Measurements from ENCODE around the gene EMC10.
A peak's percentile ranks its signal among the peaks of the same experiment; 100 is the strongest.

EMC10 gene

DNA sequence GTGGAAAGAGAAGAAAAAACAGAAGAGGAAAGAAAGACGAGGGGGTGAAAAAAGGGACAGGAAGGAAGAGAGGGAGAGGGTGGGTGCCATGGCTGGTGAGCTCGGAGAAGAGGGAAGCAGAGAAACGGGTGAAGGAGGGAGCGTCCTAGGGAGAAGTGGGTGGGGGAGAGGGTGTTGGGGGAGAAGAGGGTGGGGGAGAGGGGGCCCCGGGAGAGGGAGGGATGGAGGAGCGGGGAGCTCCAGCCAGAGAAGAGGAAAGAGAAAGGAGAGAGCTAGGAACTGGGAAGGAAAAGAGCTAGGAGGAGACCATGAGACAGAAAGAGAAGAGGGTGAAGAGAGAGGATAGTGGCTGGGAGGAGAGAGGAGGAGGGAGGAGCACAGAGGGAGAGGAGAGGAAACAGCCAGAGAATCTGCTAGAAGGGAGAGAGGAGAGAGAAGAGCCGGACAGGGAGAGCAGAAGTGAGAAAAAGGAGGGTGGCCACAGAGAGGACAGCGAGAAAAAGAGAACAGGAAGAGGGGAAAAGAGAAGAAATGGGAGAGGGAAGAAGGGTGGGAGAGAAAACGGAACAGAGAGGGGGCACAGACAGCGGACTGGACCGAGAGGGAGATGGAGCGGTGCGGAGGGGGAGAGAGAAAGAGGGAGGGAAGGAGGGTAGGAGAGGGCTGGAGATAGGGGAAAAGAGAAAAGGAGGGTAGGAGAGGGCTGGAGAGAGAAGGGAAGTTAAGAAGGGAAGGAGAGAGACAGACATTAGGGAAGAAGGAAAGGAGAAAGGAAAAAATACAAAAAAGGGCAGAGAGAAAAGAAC lies 12.3 kb downstream of the EMC10 start:
- no peak overlapping the region for H3K4me3 ChIP-seq (ENCODE audit: severe bottlenecking)
- TF ChIP-seq, protein P1, sequence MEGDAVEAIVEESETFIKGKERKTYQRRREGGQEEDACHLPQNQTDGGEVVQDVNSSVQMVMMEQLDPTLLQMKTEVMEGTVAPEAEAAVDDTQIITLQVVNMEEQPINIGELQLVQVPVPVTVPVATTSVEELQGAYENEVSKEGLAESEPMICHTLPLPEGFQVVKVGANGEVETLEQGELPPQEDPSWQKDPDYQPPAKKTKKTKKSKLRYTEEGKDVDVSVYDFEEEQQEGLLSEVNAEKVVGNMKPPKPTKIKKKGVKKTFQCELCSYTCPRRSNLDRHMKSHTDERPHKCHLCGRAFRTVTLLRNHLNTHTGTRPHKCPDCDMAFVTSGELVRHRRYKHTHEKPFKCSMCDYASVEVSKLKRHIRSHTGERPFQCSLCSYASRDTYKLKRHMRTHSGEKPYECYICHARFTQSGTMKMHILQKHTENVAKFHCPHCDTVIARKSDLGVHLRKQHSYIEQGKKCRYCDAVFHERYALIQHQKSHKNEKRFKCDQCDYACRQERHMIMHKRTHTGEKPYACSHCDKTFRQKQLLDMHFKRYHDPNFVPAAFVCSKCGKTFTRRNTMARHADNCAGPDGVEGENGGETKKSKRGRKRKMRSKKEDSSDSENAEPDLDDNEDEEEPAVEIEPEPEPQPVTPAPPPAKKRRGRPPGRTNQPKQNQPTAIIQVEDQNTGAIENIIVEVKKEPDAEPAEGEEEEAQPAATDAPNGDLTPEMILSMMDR (IDR thresholded peaks at IDR 0.05; ENCODE audit: poor library complexity, severe bottlenecking) = no peak
- H3K36me3 ChIP-seq (ENCODE audit: low read depth) = no peaks in the 10 kb centered on the region
- no peak for ATAC-seq (ENCODE audit: low read depth)
- H3K4me1 ChIP-seq (ENCODE audit: insufficient read depth, poor library complexity, severe bottlenecking) = no peaks in the 10 kb centered on the region
- no peak for DNase-seq (ENCODE audit: low spot score)
- H3K27me3 ChIP-seq (ENCODE audit: insufficient read depth, poor library complexity, severe bottlenecking) = peaks cover 21% of the 10 kb centered on the region
- H3K27ac ChIP-seq (ENCODE audit: poor library complexity, severe bottlenecking) = no peak overlapping the region
- H3K9me3 ChIP-seq (ENCODE audit: severe bottlenecking) = no peaks in the 10 kb centered on the region

DNA sequence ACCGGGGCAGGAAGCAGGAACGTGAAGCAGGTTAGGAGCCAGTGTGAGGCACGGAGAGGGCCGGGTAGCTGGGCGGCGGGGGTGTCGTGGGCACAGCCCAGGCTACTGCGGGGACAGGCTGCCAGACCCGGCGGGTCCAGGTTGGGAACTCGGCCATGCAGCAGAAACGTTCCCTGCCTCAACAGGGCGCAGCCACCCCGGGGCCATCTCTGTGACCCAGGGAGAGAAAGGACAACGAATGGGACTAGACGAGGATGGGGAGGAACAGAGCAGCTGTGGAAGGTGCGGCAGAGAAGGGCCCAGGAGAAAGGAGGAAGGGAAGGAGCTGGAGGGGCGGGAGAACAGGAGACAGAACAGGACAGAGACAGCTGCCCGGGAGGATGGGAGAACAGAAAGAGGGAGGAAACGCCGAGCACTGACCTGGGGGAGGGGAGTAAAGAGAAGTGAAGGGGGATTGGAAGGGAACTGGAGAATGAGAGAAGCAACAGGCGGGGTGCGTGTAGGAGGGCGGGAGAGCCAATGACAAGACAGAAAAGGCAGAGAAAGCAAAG lies 13.2 kb downstream of the EMC10 start:
- H3K36me3 ChIP-seq (ENCODE audit: low read depth) = no peaks in the 10 kb centered on the region
- H3K27ac ChIP-seq (ENCODE audit: poor library complexity, severe bottlenecking) = no peak overlapping the region
- no peak overlapping the region for H3K4me3 ChIP-seq (ENCODE audit: severe bottlenecking)
- peak; percentile 27; the same call in 1 of the 3 replicates for ATAC-seq (ENCODE audit: low read depth)
- TF ChIP-seq, protein P1 (IDR thresholded peaks at IDR 0.05; ENCODE audit: poor library complexity, severe bottlenecking) = no peak
- no peaks in the 10 kb centered on the region for H3K4me1 ChIP-seq (ENCODE audit: insufficient read depth, poor library complexity, severe bottlenecking)
- peaks cover 21% of the 10 kb centered on the region for H3K27me3 ChIP-seq (ENCODE audit: insufficient read depth, poor library complexity, severe bottlenecking)
- no peaks in the 10 kb centered on the region for H3K9me3 ChIP-seq (ENCODE audit: severe bottlenecking)
- no peak for DNase-seq (ENCODE audit: low spot score)

DNA sequence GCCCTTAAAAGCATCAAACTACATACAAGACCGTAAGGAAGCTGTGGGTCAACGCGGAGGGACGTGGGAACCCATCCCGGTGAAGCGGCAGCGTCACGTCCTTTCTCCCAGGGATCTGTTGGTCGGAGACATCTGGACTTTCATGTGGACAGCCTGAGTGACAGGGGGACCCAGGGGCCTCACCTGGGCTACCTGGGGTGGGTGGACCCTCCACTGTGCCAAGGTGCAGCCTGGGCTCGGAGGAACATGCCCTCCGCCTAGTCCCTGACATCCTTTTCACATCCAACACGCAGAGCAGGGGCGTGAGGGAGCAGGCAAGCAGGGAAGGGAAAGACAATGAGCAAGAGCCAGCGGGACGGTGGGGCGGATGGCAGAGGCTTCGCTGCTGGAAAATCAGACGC lies 14.1 kb downstream of the EMC10 start:
- no peak overlapping the region for H3K4me3 ChIP-seq (ENCODE audit: severe bottlenecking)
- H3K36me3 ChIP-seq (ENCODE audit: low read depth) = no peaks in the 10 kb centered on the region
- no peaks in the 10 kb centered on the region for H3K4me1 ChIP-seq (ENCODE audit: insufficient read depth, poor library complexity, severe bottlenecking)
- no peak for ATAC-seq (ENCODE audit: low read depth)
- peaks cover 21% of the 10 kb centered on the region for H3K27me3 ChIP-seq (ENCODE audit: insufficient read depth, poor library complexity, severe bottlenecking)
- H3K27ac ChIP-seq (ENCODE audit: poor library complexity, severe bottlenecking) = no peak overlapping the region
- DNase-seq (ENCODE audit: low spot score) = no peak
- TF ChIP-seq, protein P1 (IDR thresholded peaks at IDR 0.05; ENCODE audit: poor library complexity, severe bottlenecking) = no peak
- H3K9me3 ChIP-seq (ENCODE audit: severe bottlenecking) = no peaks in the 10 kb centered on the region

DNA sequence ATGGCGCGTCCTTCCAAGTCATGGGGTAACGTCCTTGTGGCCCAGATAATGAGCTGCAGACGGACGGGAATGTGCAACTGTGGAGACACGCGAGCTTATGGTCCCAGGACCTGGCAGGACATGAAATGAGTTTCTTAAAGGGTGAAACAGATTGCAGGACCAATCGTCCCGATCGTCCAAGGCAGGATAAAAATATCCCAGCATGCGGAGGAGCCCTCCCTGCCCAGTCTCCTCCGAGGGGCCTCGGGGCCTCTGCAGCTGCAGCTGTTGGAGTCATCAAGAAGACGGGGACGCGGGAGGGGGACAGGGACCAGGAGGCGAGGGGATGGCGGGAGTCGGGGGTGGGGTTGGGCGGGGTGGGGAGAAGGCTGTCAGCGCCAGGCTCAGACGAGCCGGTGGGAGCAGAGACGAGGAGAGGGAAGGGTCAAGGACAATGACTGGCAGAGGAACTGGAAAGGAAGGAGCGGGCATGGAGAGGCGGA lies 14.7 kb downstream of the EMC10 start:
- peaks cover 21% of the 10 kb centered on the region for H3K27me3 ChIP-seq (ENCODE audit: insufficient read depth, poor library complexity, severe bottlenecking)
- ATAC-seq (ENCODE audit: low read depth) = no peak

More for the DNA sequence above, 14.7 kb downstream of the EMC10 start:
- no peaks in the 10 kb centered on the region for H3K9me3 ChIP-seq (ENCODE audit: severe bottlenecking)
- no peak for DNase-seq (ENCODE audit: low spot score)
- TF ChIP-seq, protein P1 (IDR thresholded peaks at IDR 0.05; ENCODE audit: poor library complexity, severe bottlenecking) = no peak
- H3K4me1 ChIP-seq (ENCODE audit: insufficient read depth, poor library complexity, severe bottlenecking) = no peaks in the 10 kb centered on the region
- no peaks in the 10 kb centered on the region for H3K36me3 ChIP-seq (ENCODE audit: low read depth)
- no peak overlapping the region for H3K4me3 ChIP-seq (ENCODE audit: severe bottlenecking)
- H3K27ac ChIP-seq (ENCODE audit: poor library complexity, severe bottlenecking) = no peak overlapping the region

Data from RWPE2 (cell line).